HG02938 (cell line): ENCODE data around the gene ATP1A1.

ENCODE experiments used
- ATAC-seq: cut with Tn5 transposase; IDR thresholded peaks from one replicate; pipeline ENCODE4 v1.9.1; 2021; ENCODE audit warnings: mild to moderate bottlenecking, moderate library complexity; ENCODE audit not compliant: unreplicated experiment

The ATP1A1 gene

GRCh38 chr1:116412480-116412798 lies 39.4 kb downstream of the ATP1A1 start:
- no peak for ATAC-seq

- ATAC-seq, result no peak
Measured at GRCh38 chr1:116412898-116413297, 39.9 kb downstream of the ATP1A1 start.

GRCh38 chr1:116413414-116413813 lies 40.4 kb downstream of the ATP1A1 start:
- ATAC-seq, result no peak

- ATAC-seq, result no peak
Measured at GRCh38 chr1:116414364-116414763, 41.3 kb downstream of the ATP1A1 start.

- no peak for ATAC-seq
Measured at GRCh38 chr1:116415200-116415698, 42.2 kb downstream of the ATP1A1 start.

GRCh38 chr1:116415699-116416533 lies 42.9 kb downstream of the ATP1A1 start:
- ATAC-seq, result no peak

GRCh38 chr1:116416854-116417513 lies 43.9 kb downstream of the ATP1A1 start:
- ATAC-seq, result no peak

GRCh38 chr1:116417678-116418077 lies 44.6 kb downstream of the ATP1A1 start:
- no peak for ATAC-seq

- ATAC-seq, result peak; percentile 68
Measured at GRCh38 chr1:116418091-116418830, 45.2 kb downstream of the ATP1A1 start.

GRCh38 chr1:116420417-116421200 lies 47.6 kb downstream of the ATP1A1 start:
- ATAC-seq, result no peak

GRCh38 chr1:116424438-116424837 lies 51.4 kb downstream of the ATP1A1 start:
- no peak for ATAC-seq

GRCh38 chr1:116424863-116425262 lies 51.8 kb downstream of the ATP1A1 start:
- no peak for ATAC-seq

GRCh38 chr1:116425987-116426386 lies 52.9 kb downstream of the ATP1A1 start:
- no peak for ATAC-seq

GRCh38 chr1:116426401-116426800 lies 53.4 kb downstream of the ATP1A1 start:
- no peak for ATAC-seq

- ATAC-seq, result no peak
Measured at GRCh38 chr1:116428576-116428975, 55.5 kb downstream of the ATP1A1 start.

- ATAC-seq, result no peak
Measured at GRCh38 chr1:116429821-116430374, 56.9 kb downstream of the ATP1A1 start.

- no peak for ATAC-seq
Measured at GRCh38 chr1:116431870-116432500, 58.9 kb downstream of the ATP1A1 start.

- ATAC-seq, result no peak
Measured at GRCh38 chr1:116432655-116433265, 59.7 kb downstream of the ATP1A1 start.
